SK-N-DZ (cell line): Measurements from ENCODE around the gene YIPF1. TPM values are rescaled to one million over a fixed set of nuclear protein-coding genes. Genes with fewer than 3 reads are reported as not detected.

ENCODE experiments used
- DNase-seq: peaks from one replicate; pipeline ENCODE4 v3.0.0-alpha.2; 2015; ENCODE audit warnings: low spot score
- polyA plus RNA-seq, 2 experiments: library from polyadenylated mRNA; depleted of rRNA; stranded (reverse); fragments of >200 nt; gene quantifications; 2 replicates each; pipeline ENCODE4 v1.2.3, GENCODE V29; 2014

Gene YIPF1
- 17.3 and 17.4 TPM in 2 replicates for polyA plus RNA-seq (2014; cell fraction: cytosol; rRNA removed)
- polyA plus RNA-seq (2014; cell fraction: nucleus; rRNA removed), result 7.8 and 10.4 TPM in 2 replicates

DNA sequence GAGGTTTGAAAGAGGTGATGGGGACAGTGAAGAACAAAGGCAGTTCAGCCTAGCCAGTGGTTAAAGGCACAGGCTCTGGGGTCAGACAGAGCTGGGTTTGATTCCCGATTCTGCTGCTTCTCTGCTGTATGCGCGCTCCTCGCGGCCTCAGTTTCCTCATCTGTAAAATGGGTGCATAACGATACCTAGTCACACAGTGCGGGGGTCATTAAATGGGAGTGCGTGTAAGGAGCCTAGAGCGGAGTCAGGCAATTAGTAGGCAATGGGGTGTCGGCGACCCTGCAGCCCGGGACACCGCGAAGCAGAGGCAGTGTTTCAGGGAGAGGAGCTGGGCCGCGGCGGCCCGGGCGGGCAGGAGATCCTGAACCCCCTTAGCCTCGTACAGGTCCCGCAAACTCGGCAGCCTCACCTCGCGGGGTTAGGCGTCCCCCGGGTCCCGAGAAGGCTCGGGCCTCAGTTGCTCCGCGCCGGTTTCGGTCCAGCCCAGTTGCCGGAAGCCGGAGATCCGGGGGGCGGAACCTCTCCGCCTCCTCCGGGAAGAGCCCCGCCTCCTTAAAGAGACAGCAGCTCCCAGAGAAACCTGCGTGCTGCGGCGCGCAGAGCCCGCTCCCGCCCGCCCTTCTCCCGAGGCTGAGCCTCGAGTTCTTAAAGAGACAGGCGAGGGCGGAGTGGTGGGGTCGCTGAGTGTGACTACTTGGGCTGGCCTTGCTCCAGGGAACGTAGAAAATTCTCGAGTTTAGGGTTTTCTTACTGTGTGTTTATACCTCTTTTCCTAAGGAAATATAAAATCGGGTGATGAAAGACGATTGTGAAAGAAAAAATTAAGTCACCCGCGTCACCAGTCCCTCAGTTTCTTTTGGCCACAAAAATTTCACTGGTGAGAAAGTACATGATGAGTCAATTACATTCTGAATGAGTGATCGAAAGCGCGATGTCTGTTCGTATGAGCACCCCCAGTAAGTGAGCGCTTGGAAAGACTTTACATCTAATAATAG lies at the start of gene YIPF1:
Gene YIPF1 (minus strand): TSS at position 494 of the 995 bp plus-strand sequence. CDS start 860 bp downstream, outside the sequence.
- DNase-seq, result peak; percentile 81

DNA sequence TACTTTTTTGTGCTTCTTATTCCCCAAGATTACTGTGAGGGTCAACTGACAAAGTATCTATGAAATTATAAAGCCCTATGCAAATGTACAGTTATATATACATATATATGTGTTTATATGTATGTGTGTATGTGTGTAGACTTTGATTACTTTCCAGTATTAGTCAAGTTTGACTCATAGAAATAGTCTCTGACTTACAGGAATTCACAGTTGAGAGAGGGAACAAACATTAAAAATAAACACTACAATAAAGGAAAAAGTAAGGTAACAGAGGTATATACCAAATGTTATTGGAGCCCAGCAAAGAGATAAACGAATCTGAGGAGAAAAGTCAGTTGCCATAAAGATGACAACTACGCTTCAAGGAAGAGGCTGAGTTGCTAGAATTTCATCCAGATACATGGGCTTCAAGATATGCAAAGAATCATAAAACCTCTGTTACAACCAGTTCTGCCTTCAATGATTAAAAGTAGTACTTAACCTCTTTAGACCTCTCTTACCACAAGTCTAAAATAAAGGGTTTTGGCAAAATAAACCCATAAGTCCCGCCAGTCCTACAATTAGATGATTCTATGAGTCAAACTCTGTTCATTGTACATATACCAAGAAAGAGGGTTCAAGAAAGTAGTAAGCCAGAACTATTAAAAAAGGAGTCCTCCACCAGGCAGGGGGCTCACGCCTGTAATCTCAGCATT lies 48.7 kb upstream of the YIPF1 start:
- DNase-seq, result no peak

DNA sequence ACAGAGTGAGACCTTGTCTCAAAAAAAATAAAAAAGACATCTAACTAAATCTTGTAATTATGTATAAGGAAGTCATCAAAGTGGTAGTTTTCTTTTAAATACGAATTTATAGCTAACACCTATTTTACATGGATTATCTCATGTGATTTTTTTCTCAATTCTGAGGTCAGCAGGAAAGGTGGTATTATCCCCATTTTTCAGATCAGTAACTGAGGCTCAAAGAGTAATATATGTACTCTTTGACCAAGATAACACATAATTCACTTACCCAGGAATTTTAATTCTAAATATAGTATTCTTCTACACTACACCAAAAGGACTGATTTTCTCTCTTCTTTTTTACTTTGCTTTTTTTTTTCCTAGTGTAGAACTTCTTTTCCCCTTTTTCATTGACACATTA lies 46.8 kb upstream of the YIPF1 start:
- no peak for DNase-seq

DNA sequence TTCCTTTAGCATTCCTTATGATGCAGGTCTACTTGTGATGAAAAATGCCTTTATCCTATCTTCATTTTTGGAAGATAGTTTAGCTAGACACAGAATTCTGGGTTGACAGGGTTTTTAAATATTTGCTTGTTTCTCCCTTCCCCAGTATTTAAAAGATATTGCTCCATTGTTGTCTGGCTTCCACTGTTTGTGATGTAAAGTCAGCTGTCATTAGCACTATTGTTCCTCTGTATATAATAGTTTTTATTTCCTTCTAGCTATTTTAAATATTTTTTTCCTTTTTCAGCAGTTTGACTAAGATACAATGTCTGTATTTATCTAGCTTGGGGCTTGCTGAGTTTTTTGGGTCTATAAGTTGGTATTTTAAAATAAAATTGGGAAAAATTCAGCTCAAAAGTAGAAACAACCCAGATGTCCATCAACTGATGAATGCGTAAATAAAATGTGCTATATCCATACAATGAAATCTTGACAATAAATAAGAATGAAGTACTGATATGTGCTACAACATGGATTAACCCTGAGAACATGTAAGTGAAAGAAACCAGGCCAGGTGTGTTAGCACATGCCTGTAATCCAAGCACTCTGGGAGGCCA lies 44.7 kb upstream of the YIPF1 start:
- DNase-seq, result no peak

DNA sequence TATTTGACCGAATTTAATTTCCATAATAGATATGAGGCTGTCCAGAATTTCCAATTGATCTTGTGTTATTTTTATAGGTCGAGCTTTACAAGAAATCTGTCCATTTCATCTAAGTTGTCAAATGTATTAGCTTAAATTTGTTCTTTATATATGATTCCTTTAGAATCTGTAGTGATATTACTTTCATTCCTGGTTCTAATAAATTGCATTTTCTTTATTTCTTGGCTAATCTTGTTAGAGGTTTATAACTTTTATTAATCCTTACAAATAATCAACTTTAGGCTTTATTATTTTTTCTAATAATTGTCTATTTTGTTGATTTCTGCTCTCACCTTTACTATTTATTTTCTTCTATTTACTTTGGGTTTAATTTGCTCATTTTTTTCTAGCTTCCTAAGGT lies 41.9 kb upstream of the YIPF1 start:
- no peak for DNase-seq

DNA sequence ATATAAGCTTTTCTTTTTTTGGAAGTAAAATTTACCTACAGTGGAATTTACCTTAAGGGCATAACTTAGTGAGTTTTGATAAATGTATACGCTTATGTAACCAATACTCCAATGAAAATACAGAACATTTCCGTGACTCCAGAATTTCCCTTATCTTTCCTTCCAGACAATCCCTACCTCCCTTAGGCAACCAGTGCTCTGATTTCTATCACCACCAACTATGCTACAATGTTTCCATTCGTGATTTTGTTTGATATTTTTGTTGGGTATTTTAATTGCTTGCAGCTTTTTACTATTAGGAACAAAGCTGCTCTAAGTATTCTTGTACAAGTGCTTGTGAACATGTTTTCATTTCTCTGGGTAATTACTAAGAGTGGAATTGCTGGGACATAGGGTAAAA lies 41.3 kb upstream of the YIPF1 start:
- no peak for DNase-seq

DNA sequence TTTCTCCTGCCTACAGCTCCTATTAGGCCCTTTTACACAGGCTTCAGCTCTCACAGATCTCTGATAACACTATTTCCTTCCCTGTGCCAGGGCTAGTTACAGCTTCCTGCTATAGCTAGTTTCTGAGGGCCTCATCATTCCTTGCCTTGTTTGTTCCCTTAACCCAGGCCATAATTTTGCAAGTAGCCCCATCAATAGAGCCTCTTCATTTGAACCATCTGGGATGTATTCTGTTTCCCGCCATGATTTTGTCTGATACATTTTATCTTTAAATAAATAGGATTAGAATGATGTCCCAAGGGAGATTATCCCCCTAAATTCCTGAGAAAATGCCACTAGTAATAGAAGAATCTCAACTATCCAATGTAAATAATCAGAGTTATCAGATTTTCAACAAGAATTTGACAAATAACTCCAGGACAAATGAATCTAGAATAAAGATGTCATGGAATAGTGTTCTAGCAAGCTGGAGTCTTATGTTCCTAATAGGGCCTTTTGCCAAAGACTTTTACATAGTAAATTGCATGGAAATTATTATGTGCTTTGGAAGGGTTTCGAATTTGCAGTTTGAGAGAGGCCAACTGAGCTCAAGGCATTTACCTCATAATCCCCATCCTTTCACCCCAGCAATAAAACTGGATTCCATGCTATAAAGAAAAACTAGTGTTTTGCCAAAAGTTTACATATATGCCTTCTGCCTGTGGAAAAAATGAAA lies 39.8 kb upstream of the YIPF1 start:
- no peak for DNase-seq

DNA sequence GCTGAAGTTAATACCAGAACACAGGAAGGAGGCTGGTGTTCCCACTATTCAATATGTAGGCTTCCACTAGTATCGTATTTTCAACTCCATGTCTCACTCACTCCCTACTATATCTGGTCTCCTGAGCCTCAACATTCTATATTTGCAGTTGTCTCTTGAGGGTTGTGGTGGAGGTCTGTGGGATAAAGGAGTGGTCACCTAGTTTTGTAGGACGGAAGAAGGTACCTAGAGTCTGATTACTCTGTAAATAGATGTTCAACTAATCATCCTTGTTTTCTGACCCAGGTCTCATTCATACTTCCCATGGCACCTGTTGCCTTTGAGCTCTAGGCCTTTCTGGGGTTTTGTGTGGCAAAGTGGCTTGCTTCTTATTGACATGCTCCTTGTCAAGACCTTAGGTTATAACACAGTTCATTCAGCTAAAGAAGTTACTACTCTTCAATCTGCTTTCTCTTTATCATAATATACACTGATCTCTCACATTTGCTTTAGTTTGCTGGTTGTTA lies 37.8 kb upstream of the YIPF1 start:
- no peak for DNase-seq

DNA sequence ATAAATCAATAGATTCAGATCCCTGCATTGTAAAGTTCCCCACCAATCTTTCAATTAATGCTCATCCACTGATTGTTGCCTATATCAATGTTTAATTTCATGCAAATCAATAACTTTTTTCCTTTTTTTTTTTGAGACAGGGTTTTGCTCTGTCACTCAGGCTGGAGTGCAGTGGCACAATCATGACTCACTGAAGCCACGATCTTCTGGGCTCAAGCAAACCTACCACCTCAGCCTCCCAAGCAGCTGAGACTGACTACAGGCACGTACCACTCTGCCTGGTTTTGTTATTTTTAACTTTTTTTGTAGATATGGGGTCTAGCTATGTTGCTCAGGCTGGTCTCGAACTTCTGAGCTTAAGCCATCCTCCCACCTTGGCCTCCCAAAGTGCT lies 30.1 kb upstream of the YIPF1 start:
- no peak for DNase-seq

DNA sequence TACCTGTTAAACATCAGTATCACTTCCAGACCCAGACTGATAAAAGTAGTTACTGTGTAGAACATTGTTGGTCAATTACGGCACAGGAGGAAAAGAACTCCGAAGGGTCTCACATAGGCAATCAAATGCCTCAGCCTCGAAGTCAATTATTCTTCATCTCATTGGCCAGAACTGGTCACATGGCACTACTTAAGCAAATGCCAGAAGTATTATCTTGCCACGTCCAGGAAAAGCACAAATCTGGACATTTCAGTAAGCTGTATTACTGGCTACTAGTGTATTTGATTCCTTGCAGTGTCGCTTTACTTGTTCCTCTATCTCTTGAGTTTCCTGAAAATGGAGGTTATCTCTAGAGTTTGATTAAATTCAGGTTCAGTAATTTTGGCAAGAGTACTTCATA lies 28.7 kb upstream of the YIPF1 start:
- no peak for DNase-seq

DNA sequence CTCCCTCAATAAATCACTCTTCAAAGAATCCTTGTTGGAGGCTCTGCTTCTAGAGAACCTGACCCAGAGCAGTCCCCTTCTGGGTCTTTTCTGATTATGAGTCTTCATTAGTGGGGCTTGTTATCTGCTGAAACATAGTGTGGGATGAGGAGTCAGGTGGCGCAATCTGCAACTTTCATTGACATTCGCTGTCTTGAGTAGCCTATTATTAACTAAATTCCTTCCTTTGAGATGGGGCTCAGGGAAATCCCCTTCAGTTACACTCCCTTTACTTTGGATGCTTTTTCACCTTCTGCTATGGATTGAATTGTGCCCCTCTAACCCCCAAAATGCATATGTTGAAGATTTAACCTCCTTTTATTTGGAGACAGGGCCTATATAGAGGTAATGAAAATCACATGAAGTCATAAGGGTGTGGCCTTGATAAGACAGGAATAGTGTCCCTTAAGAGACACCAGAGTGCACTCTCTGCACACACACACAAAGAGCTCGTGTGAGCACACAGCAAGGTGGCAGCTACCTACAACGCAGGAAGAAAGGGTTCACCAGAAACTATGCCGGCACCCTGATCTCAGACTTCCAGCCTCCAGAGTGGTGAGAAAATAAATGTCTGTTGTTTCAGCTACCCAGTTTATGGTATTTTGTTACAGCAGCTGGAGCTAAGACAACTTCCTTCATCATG lies 23.9 kb upstream of the YIPF1 start:
- no peak for DNase-seq

DNA sequence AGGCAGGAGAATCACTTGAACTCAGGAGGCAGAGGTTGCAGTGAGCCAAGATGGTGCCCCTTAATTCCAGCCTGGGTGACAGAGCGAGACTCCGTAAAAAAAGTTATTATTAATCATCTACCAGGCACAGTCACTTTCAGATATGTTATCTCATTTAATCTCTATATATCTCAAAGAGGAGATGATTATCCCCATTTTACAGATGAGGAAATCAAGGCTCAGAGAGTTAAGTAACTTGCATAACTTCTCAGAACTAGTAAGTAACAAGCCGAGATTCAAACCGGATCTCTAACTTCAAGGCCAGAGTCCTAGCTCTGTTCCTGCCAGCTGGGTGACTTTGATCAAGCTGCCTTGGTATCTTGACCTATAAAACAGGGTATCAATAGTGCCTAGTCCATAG lies 21.8 kb upstream of the YIPF1 start:
- no peak for DNase-seq

DNA sequence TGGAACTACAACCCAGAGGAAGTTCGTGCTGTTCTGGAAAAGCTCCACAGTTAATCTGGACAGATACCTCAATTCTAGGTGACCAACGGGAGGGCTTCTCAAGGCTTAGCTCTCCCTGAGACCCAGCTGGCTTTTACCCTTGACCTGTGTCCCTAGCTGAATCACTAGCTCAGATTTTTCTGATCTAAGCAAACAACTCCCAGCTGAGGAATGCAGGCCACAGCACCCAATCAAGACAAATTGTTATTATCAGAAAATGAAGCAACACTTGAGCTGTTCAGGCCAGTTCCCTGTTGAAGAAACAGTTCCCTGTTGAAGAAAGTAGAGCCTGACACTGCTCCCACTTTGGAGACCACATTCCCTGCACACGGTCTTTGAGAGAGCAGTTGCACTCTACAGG lies 20.3 kb upstream of the YIPF1 start:
- no peak for DNase-seq

DNA sequence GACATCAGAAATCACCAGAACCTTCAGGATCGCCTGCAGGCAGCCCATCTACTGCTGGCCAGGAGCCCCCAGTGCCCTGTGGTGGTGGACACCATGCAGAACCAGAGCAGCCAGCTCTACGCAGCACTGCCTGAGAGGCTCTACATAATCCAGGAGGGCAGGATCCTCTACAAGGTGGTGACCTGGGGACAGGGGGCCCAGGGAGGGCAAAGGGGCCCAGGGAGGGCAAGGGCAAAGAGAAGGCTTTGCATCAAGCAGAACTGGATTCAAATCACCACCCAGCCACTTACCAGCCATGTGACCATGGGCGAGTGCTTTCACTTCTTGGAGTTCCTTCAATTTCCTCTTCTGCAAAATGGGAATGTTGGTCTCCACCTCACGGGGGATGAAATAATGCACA lies 16.5 kb upstream of the YIPF1 start:
- no peak for DNase-seq

DNA sequence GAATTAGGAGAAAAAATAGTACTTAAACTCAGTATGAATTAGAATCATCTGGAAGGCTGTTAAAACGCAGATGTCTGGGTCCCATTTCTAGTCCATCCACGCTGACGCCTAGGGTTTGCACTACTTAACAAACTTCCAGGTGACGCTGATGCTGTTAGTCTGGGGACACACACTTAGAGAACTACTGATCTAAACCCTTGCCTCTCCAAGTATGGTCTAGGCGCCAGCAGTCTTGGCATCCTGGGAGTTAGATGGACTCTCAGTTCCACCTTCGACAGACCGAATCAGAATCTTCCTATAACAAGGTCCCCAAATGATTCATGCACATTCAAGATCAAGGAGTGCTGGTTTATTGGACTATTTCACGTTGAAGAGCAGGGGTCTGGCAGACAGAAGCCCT lies 15.9 kb upstream of the YIPF1 start:
- DNase-seq, result no peak

DNA sequence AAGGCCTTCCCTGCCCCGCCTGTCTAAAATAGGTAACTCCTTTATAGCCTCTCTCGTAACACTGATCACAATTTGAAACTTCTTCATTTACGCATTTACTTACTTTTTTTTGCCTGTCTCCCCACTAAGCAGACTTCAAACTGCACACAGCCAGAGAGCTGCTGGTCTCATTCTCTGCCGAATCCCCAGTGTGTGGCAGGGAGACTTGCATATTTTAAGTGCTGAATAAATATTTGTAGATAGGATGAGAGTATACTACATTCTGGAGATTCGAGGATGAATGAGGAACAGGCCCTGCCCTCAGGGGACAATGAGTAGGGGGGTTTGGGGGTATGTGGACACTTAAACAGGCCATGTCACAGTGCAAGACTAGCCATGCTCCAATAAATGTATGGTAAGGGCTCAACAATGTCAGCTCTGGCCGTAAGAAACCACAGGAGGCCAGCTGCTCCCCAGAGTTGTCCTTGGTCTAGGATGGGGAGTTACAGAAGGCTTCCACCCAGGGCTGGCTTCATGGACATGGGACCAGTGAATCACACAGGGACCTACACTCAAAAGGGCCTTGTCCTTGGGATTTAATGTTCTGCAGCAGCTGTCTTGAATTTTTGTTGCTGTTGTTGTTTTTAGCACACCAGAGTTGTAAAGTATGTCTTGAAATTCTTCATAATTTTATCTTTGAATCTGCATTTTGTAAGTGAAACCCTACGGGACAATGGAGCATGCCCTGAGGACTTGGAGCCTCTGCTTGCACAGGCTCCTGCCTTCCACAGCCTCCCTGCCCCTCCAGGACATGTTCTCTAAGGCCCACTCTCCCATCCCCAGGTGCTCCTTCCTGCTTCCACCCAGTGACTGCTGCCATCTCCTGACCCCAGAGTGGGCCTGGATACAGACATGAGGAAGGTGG lies 12.9 kb upstream of the YIPF1 start:
- no peak for DNase-seq

DNA sequence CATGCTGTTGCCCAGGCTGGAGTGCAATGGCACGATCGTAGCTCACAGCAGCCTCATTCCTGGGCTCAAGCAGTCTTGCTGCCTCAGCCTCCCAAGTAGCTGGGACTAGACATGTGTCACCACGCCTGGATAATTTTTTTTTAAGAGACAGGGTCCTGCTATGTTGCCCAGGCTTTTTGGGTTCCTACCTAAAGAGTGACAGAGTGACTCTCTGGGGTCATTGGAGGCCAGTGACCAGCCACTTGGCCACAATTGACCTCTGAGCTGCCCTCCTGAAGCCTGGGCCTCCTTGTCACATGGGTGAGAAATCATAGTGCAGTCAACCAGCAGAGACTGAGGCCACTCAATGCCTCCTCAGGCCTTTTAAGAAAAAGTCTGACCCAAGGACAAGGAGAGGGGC lies 10.1 kb upstream of the YIPF1 start:
- no peak for DNase-seq

DNA sequence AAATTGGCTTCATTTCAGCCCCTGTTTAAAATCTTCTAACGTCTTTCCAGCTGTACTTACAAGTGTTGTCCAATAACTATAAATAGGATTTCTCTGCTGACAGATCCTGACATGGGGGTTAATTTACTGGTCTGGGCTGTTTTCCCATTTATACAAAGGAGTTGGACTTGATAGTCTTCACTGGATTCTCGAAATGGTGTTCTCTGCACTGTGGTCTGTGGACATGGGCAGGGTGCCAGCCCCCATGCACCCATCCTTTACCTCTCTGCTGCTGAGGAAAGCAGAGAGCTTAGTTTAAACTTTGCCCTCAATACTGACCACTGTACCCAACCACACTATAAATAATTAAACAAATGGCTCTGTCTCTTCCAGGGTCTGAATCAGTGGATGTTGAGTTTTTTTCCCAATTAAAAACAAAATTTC lies 9.6 kb upstream of the YIPF1 start:
- DNase-seq, result no peak

DNA sequence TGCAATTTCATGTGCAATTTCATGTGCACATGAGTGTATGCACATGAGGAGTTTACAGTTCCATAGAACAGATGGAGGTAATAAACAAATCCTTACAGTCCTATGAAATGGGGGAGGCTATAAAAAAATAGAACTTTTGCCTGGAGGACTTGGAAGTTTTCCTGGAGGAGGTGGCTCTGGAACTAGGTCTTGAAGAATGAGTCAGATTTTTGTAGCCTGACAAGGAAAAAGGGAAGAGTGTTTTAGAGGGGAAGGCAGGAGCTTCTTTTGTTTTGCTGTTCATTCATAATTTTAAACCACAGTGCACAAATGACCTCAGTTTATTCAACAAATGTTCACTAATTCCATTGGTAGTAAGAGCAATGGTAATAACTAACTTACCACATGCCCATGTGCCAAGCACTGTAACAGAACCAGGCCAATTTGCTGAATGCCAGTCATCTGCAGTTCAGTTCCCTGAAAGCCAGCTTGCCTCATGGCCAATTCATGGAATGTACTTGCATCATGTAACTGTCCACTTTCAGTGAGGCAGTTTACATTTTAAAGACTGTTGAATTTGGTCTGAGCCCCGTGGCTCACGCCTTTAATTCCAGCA lies 7.1 kb upstream of the YIPF1 start:
- no peak for DNase-seq
